T-helper 1 cell (primary cell): ENCODE data around the gene NEU2.

Experiments
- DNase-seq, 5 donors: peaks; one replicate each; pipeline ENCODE4 v3.0.0-alpha.2; 2012 to 2020
- total RNA-seq, 4 donors: gene quantifications; one replicate each; lab custom pipeline; 2026; lab: John Stamatoyannopoulos, UW

The NEU2 gene
- total RNA-seq = 0 reads per million in 4 donors

- DNase-seq = no peak
Observed at GRCh38 chr2:233032551-233033320, at the start of gene NEU2. Gene NEU2, plus strand, starts transcription at chr2:233032672. Its CDS starts 0 bp downstream, at chr2:233032672.

- no peak for DNase-seq
Observed at GRCh38 chr2:232982926-232983668, 49.4 kb upstream of the NEU2 start.

GRCh38 chr2:232983669-232984140, 48.8 kb upstream of the NEU2 start:
- no peak for DNase-seq

GRCh38 chr2:232984451-232985207, 47.8 kb upstream of the NEU2 start:
- no peak for DNase-seq

- no peak for DNase-seq
Observed at GRCh38 chr2:232986155-232986554, 46.3 kb upstream of the NEU2 start.

- DNase-seq = no peak
Observed at GRCh38 chr2:232993231-232993821, 39.1 kb upstream of the NEU2 start.

DNA sequence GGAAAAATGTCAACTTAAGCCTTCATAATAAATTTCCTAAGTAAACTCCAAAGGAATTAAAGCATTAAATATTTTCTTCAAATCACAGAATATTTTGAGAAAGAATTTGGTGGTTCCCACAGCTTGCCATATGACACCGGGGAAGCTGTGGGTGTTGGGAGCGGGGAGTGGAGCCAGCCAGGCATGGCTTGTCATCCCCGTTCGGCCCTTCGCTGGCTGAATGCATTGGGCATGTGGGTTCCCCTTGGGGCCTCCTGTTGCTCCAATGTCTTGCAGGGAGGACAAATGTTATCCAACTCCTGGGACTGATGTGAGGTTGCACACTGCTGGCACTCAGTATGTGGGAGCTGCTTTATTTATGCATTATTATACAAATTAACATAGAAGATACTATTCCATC, 38.0 kb upstream of the NEU2 start:
- no peak for DNase-seq

- no peak for DNase-seq
Observed at GRCh38 chr2:232997749-232998665, 34.5 kb upstream of the NEU2 start.

DNA sequence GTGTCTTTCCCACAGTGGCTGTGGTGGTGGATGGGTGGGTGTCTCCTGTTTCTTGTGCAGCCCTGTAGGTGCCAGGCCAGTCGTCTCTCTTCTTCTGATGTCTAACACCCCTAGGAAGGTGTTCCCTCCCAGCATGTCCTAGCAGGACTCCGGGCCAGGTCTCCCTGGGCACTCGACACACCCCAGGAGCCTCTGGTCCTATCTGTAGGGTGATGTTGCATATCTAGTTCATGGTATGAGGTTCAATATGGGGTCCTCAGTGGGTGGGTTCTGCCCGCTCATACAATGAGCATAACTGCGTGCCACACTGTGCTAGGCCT, 33.8 kb upstream of the NEU2 start:
- DNase-seq = no peak

- no peak for DNase-seq
Observed at GRCh38 chr2:232999354-232999753, 33.1 kb upstream of the NEU2 start.

DNA sequence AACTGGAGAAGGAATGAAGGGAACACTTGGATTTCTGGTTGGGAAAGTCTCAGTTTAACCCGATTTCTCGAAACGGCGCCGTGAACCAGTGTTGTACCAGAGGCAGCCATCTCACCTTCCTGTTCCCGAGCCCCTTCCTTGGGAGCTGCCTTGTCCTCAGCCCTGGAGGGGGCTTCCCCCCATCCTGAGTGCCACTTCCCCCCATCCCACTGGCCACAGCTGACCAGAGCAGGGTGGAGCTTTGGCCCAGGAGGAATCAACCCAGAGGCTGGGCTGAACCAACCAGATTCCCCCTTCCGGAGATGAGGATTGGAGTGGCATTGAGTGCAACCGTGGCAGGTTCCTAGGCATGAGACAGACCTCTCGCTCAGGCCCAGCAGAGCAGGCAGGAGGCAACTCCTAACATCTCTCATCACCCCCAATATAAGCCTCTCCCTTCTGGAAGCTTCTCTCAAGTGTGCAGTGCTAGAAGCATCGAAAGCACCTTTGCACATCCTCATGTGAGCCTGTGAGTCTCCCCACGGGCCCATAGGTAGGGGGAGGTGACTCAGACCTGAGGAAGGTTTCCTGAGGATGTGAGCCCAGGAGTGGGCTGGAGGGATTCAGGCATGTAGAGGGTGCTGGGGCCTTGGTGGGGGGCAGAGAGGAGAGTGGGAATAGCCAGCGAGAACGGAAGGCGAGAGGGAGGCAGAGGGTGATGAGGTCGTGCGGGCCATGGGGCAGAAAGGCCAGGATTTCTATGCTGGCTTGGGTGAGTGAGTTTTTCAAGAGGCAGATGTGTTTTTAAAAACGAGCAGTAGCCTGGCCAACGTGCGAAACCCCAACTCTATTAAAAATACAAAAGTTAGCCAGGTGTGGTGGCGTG, 31.4 kb upstream of the NEU2 start:
- no peak for DNase-seq

DNA sequence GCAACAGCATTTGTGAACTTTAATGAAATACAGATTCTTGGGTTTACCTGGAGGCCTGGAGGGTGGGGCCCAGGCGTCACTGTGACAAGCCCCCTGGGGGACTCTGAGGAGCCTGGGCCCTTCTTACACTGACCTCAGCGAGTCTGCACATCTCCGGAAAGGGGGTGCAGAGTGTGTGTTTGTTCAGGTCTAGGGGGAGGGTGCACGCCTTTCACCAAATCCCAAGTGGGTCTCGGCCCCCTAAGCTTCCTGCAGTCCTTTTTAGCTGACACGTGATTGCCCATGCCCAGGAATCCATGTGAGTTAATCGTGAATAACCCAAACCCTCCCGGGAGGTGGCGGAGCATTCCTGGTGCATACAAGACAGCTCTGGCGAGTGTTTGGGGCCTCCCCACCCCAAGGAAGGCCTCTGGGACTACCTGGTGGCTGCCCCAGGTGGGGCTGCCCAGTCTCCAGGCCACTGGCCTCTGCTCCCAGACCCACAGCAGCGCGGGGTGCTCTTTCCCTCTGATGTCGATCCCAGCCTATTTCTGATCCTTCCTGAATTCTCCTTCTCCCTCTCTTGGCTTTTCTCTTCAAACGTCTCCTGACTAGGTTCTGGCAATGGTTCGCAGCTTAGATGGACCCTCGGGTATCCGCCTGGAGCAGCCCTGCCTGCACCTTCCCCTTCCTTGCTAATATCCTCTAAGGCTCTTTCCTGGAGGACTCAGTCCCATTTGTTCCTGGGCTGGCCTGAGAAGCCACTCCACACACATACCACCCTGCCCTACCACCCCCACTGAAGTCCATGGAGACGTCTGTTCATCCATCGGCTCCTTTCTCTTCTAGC, 29.4 kb upstream of the NEU2 start:
- DNase-seq = no peak

DNA sequence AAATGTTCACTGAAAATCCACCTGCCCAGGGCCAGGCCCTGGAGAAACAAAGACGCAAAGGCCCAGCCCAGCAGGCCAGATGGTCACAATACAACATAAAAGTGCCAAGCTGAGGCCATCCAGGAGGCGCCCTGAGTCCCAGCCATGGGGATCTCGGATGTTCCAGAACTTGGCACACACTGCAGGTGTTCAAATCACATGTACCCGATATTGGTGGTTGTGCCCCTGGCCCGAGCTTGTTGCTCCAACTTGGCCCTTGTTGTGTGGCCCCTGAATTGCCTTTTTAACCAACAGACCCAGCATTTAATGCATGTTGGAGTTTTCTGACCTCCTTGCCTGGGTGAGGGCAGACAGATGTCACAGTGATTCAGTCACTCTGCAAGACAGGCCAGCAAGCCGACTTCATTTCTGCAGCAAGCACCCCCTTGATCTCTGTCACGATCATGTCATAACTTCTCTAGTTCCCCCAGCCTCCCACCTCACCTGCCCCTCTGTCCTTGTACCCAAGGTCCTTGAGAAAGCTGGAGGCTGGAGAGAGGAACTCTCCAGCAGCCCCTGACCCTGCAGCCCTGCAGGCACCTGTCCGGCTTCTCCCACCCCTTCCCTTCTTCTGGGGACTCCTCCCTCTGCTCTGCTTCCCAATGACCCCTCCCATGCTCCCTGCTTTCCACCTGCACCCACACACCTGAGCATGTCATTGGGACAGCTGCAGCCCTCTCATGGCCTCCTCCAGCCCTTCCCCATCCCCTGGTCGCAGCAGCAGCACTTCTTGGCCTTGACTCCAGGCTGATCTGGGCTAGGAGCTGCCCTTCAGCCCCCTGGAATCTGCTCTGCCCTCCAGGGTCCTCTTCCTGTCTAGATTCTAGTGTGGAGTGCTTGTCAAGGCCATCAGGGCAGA, 28.6 kb upstream of the NEU2 start:
- DNase-seq = no peak

DNA sequence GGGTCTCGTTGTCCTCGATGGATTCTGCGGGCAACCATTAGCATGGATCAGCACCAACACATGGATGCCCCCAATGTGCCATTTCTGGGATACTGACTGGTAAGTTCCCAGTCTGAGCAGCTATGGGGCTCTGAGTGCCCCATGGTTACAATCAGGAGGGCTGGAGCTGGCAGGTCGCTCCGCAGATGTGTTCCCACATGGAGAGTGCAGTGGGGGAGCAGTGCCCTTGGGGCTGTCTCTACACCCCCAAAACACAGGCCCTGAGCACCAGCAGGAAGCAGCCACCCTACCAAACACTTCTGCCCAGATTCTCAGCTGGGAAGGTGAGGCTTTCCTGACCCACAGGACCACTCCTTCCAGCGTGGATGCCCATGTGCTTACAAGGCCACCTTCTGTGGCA, 27.4 kb upstream of the NEU2 start:
- no peak for DNase-seq

DNA sequence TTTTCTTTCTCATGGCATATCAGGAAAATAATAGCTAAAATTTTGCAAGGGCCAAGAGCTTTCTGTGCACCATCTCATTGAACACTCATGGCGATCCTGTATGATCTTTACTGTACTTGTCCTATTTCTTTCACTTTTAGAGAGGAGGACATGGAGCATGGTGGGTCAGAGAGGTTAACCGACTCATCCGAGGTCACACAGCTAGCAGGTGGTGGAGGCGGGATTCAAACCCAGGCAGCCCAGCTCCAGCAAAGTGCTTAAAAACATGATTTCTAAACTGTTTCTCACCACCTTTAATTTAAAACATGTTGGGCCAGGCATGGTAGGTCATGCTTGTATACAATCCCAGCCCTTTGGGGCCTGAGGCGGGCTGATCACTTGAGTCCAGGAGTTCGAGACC, 25.8 kb upstream of the NEU2 start:
- no peak for DNase-seq

- no peak for DNase-seq
Observed at GRCh38 chr2:233007270-233007669, 25.2 kb upstream of the NEU2 start.

- no peak for DNase-seq
Observed at GRCh38 chr2:233007739-233008138, 24.7 kb upstream of the NEU2 start.

GRCh38 chr2:233009661-233010060, 22.8 kb upstream of the NEU2 start:
- no peak for DNase-seq
